ENCODE measurements around the gene PRKN.

DNA sequence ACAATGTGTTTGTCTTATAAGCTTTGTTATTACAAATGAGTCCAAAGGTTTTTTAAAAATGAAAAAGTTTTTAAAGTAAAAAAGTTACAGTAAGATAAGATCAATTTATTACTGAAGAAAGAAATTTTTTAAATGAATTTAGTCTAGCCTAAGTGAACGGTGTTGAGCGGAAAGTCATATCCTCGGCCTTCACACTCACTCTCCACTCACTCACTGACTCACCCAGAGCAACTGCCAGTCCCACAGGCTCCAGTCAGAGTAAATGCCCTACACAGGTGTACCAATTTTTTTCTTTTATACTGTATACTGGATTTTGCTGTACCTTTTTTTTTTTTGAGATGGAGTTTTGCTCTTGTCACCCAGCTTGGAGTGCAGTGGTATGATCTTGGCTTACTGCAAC is 1411.0 kb downstream of the PRKN start:
- TF ChIP-seq POLR2A (IDR thresholded peaks at IDR 0.05; ENCODE audit: low read length), result no peak
- no peak for TF ChIP-seq GATA1 (IDR thresholded peaks at IDR 0.05; ENCODE audit: low read depth, low read length)
